GM21360 (cell line): Measurements from ENCODE around the gene AKIP1.
"Not testable (repeated sequence)": the region's sequence is repeated elsewhere in the genome, so short reads cannot be mapped to it uniquely, and the experiment has no call there.

Experiments
- ATAC-seq: cut with Tn5 transposase; IDR thresholded peaks from one replicate; pipeline ENCODE4 v1.9.1; 2021; ENCODE audit warnings: mild to moderate bottlenecking, moderate library complexity; ENCODE audit not compliant: unreplicated experiment

AKIP1 gene, protein sequence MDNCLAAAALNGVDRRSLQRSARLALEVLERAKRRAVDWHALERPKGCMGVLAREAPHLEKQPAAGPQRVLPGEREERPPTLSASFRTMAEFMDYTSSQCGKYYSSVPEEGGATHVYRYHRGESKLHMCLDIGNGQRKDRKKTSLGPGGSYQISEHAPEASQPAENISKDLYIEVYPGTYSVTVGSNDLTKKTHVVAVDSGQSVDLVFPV

DNA sequence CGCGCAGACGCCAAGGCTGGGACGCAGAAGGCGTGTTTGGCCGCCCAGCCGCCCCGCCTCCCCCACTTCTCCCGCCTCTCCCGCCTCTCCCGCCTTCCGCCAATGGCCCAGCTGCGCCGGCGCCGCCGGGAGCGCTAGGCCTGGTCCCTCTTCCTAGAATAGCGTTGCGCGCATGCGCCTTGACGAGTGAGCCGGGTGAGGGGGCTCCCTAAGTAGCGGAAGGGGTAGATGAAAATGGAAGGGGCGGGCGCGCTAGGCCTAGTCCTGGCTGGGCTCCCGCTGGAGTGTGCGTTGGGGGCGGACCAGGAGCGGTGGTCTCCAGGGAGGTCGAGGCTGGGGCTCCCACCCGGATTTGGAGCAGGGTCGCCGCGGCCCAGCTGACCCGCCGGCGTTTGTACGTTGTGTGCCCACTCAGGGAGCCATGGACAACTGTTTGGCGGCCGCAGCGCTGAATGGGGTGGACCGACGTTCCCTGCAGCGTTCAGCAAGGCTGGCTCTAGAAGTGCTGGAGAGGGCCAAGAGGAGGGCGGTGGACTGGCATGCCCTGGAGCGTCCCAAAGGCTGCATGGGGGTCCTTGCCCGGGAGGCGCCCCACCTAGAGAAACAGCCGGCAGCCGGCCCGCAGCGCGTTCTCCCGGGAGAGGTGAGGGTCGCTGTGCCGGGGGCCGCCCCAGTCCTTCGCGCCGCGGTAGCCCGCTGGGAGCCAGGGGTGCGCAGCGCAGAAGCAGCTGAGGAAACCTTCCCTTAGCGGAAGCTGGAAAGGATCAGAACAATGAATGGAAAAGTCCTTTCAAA lies at the start of gene AKIP1:
Gene AKIP1 (plus strand): TSS at position 161 of the 795 bp plus-strand sequence. CDS start 261 bp downstream, at position 422.
- ATAC-seq = peak; percentile 53

DNA sequence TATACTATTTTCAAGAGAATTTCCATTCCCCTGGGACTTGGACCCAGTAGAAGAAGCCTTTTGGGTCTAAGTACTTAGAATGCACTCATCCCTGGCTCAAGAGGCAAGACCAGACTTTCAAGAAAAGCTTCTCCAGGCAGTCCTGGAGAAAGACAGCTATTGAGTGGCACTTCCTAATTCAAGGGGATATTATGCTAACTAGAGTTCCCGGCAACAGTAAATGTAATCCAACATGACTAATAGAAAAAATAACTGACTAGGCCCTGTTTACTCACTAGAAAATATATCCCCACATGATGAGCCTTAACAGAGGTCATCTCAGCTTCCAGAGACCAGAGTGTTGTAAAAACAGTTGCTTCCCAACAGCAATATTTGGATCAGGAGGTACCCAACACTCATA lies 47.2 kb upstream of the AKIP1 start:
- no peak for ATAC-seq

DNA sequence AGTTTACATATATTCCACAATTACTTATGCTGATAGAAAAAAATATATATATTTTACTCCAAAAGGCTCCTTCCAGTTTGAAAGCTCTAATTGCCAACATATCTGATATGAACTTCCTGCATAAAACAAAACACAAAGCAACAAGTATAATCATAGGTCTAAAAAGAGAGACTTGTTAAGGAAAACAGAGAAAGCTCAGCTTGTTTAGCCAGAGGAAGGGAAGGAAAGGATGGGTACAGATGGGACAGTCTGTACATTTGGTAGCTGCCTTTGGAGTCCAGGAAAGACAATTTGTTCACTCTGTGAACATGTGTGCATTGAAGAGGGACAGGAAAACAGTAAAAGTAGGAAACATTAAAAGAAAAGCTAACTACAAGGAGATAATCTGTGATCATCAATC lies 45.7 kb upstream of the AKIP1 start:
- ATAC-seq = no peak

DNA sequence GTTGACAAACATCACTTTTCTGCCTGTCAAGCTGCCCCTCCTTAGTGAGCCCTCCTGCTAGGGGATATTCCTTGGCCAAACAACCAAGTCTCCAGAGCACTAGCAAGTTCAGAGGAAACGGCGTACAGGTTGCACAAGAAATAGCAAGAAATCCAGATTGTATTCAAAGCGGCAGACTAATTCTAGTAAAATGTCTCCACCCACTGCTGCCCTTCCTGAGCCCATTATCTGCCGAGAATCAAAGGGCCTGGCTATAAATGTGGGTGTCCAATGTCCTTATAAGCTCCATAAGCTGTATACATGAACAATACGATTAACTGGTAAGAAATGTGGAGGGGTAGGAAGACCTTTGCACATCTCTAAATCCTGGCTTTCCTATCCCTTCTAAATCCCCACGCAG lies 44.0 kb upstream of the AKIP1 start:
- ATAC-seq = no peak

DNA sequence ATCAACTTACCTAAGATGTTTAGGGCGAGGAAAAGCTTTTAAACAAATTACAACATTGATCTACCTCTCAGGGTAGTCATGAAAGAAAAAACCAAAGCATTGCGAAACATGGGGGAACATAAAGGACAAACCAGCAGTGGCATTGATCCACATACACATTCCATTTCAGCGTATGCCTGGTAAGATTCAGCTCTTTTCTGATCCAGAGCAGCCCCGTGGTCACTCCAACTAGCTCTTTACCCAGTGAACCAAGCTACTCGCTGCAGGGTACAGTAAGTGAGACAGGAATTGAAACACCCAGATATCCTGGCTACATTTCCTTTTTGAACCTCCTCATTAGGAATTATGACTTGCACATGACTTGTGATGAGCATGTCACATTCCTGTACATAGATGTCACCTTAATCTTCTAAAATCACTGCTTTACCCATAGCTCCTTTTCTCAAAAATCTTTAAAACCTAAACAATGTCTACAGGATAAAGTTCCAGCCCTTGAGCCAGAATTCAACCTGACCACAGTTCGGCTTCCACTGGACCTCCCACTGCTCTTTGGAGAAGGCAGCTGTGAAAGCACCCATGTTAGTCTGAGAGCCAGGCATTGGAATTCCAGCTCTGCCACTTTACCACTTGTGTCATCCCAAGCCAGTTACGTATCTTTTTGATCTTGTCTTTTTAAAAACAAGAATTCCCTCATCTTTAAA lies 42.9 kb upstream of the AKIP1 start:
- ATAC-seq = no peak

DNA sequence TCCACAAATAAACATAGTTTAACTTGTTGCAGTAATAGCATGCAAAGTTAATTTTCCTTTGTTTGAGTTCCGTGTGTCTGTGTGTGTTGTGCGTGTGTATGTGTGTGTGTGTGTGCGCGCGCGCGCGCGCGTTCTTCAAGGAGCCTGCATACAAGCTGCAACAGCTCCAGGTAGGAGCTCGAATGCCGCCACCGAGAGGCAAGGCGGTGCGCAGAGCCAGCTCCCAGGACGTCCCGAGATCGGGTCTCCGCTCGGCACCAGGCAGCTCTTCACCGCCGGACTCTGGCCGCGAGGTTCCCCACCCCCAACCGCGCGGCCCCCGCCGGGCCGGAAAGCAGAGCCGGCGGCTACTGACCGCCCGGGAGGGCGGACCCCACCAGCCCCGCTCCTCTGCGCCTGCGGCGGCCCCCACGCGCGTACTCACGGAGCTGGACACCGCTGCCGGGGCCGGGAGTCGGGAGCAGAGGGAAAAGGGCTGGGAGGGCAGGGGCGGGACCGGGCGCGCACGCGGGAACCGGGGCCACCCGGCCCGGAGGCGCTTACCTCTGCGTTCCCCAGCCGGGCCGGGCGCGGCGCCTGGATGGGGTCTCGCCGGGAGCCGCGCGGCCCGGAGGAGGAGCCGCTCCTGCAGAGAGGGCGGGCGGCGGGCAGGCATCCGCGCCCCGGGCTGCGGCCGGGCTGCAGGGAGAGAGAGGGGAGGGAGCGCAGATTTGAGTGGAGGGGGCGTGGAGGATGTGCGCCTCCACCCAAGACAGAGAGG lies 40.4 kb upstream of the AKIP1 start:
- no peak for ATAC-seq

DNA sequence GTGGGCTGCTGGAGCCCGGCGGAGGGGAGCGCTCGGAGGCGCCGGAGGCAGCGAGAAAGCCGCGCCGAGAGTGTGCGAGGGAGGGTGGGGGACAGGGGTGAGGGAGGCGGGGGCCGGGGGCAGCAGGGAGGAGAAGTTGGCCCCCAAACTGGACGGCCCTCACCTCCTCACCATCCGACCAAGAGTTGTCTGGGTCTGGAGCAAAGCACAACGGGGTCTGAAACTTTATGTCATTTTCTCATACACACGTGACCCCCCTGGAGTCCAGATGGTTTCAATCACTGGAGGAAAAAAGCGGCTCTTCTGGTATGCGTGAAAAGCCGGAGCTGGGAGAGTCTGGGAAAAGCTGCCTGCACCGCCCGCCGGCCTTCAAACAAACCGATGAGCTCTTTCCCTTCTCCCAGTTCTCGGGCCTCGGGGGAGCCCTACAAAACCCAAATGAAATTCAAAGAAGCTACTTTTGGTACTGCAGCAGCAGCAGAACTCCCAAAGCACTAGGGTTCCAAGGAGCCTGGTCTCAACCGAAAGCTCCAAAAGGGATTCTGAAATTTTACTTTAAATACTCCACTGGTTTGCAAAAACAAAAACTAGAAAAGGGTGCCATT lies 39.7 kb upstream of the AKIP1 start:
- ATAC-seq = no peak

DNA sequence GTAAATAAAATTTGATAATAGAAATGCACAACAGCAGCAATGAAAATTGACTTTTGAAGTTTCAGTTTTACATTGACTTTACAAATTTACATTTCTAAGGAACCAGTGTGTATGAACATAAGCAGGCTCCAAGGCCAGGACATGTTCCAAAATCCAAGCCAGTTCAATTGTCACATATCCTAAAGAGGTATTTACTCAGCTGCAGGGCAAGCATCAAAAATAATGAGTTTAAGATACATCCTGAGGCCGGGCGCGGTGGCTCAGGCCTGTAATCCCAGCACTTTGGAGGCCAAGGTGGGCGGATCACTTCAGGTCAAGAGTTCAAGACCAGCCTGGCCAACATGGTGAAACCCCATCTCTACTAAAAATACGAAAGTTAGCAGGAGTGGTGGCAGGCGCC lies 39.0 kb upstream of the AKIP1 start:
- ATAC-seq = no peak

DNA sequence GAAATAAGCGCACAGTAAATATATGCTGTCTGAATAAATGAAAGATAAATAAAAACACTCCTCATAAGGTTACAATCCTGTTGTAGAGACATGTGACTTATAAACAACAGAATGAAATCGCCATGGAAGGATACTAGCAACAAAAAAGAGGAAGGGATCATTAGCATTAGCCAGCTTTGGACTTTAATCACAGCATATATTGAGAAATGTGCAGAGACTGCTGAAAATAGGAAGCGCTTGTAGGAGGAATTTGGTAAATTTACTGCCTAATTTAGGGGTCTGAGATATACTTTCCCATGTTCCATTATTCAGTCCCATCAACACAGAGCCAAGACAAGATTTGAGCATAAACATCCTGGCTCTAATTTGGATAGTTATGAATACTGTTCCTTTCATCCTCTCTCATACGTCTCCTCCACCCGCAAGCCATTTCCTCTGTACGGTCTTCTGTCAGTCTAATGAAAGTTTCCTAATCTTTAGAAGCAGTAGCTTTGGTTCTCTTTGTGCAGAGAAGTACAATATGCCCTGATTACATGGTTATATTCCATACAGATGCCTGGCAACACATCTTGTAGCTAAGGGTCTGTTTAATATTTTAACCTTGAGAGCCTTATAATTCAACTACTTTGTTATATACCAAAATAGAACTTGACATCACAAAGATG lies 37.1 kb upstream of the AKIP1 start:
- ATAC-seq = no peak

DNA sequence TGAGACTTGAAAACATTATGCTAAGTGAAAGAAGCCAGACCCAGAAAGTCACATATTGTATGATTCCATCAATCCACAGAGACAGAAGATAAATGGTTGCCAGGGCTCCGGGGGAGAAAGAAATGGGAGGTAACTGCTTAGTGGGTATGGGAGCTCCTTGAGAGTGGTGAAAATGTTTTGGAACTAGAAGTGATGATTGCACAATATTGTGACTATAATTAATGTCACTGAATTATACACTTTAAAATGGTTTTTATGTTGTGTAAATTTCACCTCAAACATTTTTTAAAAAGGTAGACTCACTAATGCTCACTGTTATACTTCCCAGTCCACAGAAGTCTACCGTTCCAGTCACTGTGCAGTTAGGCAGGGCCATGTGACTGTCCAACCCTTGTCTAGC lies 32.2 kb upstream of the AKIP1 start:
- ATAC-seq = no peak

DNA sequence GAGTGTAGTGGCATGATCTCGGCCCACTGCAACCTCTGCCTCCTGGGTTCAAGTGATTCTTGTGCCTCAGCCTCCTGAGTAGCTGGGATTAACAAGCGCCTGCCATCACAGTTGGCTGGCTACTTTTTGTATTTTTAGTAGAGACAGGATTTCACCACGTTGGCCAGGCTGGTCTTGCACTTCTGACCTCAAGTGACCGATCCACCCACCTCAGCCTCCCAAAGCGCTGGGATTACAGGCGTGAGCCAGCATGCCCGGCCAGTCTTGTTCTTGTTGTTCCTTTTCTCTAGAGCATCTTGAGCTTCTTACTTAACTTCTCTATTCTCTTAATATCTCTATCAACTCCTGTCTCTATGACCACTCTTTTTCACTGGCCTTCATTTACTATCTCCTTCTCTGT lies 29.4 kb upstream of the AKIP1 start:
- ATAC-seq = not testable (repeated sequence)

DNA sequence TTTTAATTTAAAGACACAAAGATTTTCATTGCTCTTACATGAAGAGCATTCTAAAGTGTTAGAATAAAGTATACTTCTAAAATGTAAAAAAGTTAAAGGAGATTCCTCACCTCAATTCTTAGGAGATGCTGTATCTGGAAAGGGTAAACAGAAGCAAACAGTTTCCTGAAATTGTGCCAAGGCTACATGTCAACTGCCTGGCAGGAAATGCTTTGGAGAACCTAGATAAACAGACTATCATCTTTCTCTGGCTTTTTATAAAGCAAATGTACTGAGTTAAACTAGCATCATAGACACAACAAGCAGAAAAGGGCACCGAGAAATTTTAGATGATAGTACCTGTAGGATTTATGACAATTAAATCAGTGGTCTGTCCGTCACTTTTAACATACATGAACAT lies 24.7 kb upstream of the AKIP1 start:
- ATAC-seq = no peak

DNA sequence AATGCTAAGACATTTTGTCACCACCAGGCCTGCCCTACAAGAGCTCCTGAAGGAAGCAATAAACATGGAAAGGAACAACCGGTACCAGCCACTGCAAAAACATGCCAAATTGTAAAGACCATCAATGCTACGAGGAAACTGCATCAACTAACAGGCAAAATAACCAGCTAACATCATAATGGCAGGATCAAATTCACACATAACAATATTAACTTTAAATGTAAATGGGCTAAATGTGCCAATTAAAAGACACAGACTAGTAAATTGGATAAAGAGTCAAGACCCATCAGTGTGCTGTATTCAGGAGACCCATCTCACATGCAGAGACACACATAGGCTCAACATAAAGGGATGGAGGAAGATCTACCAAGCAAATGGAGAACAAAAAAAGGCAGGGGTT lies 19.8 kb upstream of the AKIP1 start:
- not testable (repeated sequence) for ATAC-seq

DNA sequence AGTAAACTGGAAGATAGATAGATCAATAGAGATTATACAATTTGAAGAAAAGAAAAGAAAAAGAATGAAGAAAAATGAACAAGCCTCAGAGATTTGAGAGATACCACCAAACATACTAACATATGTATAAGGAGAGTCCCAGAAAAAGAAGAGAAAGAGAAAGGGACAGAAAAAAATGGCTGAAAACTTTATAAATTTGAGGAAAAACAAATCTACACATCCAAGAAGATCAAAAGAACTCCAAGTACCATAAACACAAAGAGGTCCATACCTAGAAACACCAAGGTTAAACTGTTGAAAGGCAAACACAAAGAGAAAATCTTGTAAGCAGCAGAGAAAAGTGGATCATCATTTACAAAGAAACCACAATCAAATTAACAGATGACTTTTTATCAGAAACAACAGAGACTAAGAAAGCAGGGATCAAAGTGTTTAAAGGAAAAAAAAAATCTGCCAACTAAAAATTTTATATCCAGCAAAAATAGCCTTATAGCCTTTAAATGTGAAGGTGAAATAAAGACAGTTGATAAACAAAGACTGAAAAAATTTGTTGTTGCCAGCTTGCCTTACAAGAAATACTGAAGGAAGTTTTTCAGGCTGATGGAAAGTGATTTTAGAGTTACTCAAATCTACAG lies 11.8 kb upstream of the AKIP1 start:
- ATAC-seq = no peak

DNA sequence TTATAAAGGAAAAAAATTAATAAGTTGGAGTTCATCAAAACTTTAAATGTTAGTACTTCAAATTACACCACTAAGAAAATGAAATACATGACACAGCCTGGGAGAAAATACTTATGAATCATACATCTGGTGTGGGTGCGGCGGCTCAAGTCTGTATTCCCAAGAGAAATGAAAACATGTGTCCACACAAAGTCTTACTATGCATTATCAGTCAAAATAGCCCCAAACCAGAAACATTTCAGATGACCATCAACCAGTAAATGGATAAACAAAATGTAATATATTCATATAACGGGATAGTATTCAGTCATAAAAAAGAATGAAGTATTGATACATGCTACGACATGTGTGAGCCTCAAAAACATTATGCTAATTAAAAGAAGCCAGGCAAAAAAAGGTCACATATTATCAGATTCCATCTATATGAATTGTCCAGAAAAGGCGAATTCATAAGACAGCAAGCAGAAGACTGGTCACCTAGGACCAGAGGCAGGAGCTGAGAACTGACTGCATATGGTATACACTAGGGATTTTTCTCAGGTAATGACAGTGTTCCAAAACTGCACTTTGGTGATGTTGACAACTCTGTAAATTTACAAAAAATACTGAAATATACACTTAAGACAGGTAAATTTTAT lies 5.3 kb upstream of the AKIP1 start:
- ATAC-seq = no peak

DNA sequence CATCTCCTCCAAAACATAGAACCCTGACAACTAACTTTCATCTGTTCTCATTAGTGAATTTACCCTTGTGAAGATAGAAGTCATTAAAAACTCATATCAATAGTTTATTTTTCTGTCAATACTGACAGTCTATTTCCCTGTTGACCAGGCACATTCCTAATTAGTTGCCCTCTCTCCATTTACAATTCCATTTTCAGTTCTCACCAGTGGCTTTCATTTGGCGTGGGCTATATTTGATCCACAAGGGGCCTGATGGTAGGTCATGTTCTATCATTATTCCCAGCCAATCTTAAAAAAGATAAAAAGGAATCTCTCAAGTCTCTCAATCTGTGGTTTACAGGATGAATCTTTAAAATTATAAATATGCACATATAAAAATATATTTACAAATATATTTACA lies 3.9 kb upstream of the AKIP1 start:
- ATAC-seq = no peak

DNA sequence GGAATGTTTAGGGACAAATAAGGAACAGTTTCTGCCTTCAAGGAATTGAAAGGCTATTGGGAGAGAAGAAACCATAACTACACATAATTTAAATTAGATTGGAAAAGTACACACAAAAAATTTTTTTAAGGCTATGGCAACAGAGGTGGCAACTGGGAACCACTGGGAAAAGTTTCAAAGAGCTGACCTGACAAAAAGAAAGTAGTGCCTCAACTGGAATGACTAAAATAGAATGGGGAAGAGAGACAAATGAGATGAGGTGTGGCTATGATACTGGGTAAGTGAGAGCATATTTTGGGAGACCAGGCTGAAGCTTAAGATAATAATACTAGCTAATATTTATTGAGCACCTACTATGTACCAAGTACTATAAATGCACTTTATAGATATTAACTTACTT lies 2.9 kb upstream of the AKIP1 start:
- no peak for ATAC-seq

DNA sequence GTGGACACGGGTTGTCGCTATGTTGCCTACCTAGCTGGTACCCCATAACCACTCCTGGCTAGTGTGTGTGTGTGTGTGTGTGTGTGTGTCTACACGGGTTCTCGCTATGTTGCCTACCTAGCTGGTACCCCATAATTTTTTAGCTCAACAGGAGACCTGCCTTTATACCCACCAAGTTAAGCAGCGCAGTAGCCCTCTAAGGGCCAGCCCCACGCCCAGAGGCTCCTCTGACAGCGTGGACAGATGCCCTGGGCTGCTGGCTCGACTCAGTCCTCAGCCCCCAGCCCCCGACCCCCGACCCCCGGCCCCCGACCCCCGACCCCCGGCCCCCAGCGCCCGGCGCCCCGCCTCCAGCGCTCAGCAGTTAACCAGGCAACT lies 351 bp upstream of the AKIP1 start:
- peak; percentile 7 for ATAC-seq

DNA sequence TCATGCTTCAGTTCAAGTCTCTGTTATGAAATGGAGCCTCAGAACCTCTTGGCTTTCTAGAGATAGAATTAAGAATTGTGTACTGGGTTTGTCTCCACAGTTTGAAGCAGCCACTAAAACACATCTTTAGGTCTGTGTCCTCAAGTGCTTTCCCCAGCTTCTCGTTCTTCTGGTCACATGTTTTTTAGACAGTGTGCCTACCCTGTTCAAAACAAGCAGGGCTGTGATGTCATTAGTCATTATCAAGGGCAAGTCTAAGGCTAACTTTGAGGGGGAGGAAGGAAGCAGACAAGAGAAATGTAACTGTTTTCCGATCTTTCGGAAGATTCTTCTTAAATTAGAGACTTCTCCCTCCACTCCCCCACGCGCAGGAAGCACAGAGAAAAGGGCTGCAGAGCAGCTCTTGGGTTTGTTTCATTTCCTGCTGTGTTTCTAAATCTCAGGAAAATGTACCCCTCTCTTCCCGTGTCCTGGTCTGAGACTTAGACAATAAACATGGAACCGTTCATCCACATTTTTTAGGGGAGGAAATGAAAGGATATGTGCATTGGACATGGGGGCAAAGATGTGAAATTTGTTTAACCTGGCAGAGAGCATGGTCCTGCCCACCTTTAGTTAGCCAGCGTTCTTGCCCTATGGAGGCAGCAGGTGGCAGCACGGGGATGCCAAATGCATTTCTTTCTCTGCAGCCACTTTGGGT lies 3.1 kb downstream of the AKIP1 start:
- no peak for ATAC-seq
